ENCODE data around the gene ZKSCAN3.

The ZKSCAN3 gene

DNA sequence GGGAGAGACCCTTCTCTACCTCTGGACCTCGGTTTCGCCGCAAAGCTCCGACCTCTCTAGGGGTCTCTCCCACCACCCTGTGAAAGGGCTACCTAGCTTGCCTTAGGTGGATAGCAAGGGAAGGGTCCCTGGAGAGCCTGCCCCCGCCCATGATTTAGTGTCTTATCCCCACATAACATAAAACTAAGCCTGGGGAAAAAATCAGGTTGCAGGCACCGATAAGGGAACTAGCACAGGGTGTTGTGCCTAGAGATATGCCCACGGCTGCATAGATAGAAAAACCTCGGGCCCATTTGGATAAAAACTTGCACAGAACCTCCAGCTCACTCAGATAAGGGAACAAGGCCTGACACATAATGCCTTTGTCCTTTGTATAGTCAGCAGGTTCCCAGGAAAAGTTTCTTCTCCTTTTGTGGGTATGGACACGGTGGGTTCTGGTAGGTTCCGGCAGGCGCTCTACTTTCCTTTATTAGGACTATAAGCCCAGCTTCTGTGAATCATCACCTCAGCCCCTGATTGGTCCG, 14.6 kb upstream of the ZKSCAN3 start:
- ATAC-seq = no peak
- TF ChIP-seq, protein P1, sequence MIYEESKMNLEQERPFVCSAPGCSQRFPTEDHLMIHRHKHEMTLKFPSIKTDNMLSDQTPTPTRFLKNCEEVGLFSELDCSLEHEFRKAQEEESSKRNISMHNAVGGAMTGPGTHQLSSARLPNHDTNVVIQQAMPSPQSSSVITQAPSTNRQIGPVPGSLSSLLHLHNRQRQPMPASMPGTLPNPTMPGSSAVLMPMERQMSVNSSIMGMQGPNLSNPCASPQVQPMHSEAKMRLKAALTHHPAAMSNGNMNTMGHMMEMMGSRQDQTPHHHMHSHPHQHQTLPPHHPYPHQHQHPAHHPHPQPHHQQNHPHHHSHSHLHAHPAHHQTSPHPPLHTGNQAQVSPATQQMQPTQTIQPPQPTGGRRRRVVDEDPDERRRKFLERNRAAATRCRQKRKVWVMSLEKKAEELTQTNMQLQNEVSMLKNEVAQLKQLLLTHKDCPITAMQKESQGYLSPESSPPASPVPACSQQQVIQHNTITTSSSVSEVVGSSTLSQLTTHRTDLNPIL (CRISPR knock-in tag; IDR thresholded peaks at IDR 0.05; ENCODE audit: low read depth) = no peak
- TF ChIP-seq, protein P2, sequence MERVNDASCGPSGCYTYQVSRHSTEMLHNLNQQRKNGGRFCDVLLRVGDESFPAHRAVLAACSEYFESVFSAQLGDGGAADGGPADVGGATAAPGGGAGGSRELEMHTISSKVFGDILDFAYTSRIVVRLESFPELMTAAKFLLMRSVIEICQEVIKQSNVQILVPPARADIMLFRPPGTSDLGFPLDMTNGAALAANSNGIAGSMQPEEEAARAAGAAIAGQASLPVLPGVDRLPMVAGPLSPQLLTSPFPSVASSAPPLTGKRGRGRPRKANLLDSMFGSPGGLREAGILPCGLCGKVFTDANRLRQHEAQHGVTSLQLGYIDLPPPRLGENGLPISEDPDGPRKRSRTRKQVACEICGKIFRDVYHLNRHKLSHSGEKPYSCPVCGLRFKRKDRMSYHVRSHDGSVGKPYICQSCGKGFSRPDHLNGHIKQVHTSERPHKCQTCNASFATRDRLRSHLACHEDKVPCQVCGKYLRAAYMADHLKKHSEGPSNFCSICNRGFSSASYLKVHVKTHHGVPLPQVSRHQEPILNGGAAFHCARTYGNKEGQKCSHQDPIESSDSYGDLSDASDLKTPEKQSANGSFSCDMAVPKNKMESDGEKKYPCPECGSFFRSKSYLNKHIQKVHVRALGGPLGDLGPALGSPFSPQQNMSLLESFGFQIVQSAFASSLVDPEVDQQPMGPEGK (CRISPR knock-in tag; IDR thresholded peaks at IDR 0.05; ENCODE audit: borderline replicate concordance) = no peak

DNA sequence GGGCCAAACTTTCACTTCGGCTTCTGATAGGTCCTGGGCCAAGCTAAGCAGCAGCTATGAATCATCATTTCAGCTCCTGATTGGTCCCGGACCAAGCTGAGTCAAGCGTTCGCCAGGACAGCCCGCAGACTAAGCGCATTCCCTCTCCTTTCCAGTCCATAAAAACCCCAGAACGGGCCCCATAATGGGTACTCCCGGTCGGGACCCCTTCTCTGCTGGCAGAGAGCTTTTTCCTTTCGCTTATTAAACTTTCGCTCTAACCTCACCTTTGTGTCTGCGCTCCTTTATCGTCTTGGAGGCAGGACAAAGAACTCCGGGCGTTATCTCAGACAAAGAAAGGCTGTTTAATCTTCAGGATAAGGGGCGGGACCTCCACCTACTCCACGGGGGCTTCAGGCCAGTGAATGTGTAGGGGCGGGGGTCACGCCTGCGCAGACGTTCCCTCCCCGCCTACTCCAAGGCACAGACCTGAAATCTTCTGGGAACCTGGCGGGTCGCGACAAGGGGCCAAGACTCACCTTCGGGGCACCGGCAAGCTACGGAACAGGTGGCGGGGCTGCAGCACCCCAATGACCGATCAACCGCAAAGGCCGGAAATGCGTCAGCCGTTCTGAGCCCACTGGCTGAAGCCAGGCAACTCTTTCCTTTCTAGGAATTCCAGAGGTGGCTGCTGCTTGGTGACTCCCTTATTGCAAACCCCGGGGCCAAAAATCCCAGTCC, 14.0 kb upstream of the ZKSCAN3 start, which contains the start of gene ZSCAN31:
Gene ZSCAN31, minus strand, starts transcription at position 585 of the 720 bp plus-strand sequence. CDS start 6,465 bp downstream, outside the sequence.
- ATAC-seq = peak; percentile 98
- no peak for TF ChIP-seq ZNF70 (CRISPR knock-in tag; IDR thresholded peaks at IDR 0.05)
- no peak for TF ChIP-seq ESRRG (CRISPR knock-in tag; IDR thresholded peaks at IDR 0.05)
- no peak for TF ChIP-seq ARNTL (CRISPR knock-in tag; IDR thresholded peaks at IDR 0.05; ENCODE audit: borderline replicate concordance, low read depth)
- no peak for TF ChIP-seq TOX (CRISPR knock-in tag; IDR thresholded peaks at IDR 0.05; ENCODE audit: borderline replicate concordance)
- TF ChIP-seq, protein P1 (CRISPR knock-in tag; IDR thresholded peaks at IDR 0.05; ENCODE audit: low read depth) = 0 out of 2 replicates have a peak, but pooled peaks have one; percentile 35
- no peak for TF ChIP-seq SNAI2 (CRISPR knock-in tag; IDR thresholded peaks at IDR 0.05)
- TF ChIP-seq BACH2 (CRISPR knock-in tag; IDR thresholded peaks at IDR 0.05; ENCODE audit: borderline replicate concordance) = no peak

DNA sequence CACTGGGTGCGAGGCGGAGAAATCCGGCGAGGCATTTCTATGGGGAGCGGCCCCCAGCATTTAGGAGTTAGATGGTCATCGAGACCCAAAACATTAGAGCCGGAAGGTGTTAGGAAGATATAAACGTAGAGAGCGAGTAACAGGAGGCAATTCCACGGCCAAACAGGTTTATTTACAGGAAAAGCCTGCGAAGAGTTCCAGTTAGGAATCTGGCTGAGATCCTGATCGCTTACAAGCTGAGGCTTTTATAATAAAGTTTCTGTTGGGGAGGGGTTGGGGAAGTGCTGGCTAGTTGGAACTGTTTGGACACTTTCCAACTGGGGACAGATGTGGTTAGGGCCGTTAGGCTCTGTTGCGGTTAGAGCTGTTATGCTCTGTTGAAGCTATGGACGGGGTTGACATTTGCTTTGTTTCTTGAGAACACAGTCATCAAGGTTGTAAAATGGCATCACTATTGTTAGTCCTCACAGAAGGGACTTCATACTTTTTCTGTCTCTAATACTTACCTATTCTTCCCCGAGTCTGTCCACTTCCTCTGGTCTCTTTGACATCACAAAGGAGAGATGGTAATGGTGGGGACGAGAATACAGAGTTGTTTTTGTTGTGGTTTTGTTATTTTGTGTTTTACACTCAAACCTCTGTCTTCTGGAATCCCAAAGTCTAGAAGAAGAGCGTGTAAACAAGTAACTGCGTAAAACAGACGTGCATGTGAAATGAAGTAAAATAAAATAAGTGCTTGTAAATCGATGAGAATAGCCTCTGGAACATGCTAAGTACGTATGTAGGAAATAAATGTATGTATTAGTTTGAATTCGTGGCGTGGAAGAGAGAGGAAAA, 13.2 kb upstream of the ZKSCAN3 start:
- TF ChIP-seq, protein P1 (CRISPR knock-in tag; IDR thresholded peaks at IDR 0.05; ENCODE audit: low read depth) = no peak
- ATAC-seq = peak; percentile 27

GRCh38 chr6:28337121-28337520, 12.6 kb upstream of the ZKSCAN3 start:
- TF ChIP-seq ZFP3 (CRISPR knock-in tag; IDR thresholded peaks at IDR 0.05) = no peak
- TF ChIP-seq POU6F1 (CRISPR knock-in tag; IDR thresholded peaks at IDR 0.05; ENCODE audit: borderline replicate concordance, low read depth) = no peak
- TF ChIP-seq ARNTL (CRISPR knock-in tag; IDR thresholded peaks at IDR 0.05; ENCODE audit: borderline replicate concordance, low read depth) = no peak
- no peak for TF ChIP-seq ZFP30 (CRISPR knock-in tag; IDR thresholded peaks at IDR 0.05)
- no peak for TF ChIP-seq CSDC2 (CRISPR knock-in tag; IDR thresholded peaks at IDR 0.05)
- no peak for TF ChIP-seq ISL1 (CRISPR knock-in tag; IDR thresholded peaks at IDR 0.05)
- TF ChIP-seq, protein P3, sequence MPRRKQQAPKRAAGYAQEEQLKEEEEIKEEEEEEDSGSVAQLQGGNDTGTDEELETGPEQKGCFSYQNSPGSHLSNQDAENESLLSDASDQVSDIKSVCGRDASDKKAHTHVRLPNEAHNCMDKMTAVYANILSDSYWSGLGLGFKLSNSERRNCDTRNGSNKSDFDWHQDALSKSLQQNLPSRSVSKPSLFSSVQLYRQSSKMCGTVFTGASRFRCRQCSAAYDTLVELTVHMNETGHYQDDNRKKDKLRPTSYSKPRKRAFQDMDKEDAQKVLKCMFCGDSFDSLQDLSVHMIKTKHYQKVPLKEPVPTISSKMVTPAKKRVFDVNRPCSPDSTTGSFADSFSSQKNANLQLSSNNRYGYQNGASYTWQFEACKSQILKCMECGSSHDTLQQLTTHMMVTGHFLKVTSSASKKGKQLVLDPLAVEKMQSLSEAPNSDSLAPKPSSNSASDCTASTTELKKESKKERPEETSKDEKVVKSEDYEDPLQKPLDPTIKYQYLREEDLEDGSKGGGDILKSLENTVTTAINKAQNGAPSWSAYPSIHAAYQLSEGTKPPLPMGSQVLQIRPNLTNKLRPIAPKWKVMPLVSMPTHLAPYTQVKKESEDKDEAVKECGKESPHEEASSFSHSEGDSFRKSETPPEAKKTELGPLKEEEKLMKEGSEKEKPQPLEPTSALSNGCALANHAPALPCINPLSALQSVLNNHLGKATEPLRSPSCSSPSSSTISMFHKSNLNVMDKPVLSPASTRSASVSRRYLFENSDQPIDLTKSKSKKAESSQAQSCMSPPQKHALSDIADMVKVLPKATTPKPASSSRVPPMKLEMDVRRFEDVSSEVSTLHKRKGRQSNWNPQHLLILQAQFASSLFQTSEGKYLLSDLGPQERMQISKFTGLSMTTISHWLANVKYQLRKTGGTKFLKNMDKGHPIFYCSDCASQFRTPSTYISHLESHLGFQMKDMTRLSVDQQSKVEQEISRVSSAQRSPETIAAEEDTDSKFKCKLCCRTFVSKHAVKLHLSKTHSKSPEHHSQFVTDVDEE (CRISPR knock-in tag; IDR thresholded peaks at IDR 0.05) = no peak
- TF ChIP-seq BACH2 (CRISPR knock-in tag; IDR thresholded peaks at IDR 0.05; ENCODE audit: borderline replicate concordance) = no peak
- TF ChIP-seq TCF4 (CRISPR knock-in tag; IDR thresholded peaks at IDR 0.05; ENCODE audit: borderline replicate concordance) = no peak
- no peak for TF ChIP-seq OSR1 (CRISPR knock-in tag; IDR thresholded peaks at IDR 0.05)
- TF ChIP-seq GLIS3 (CRISPR knock-in tag; IDR thresholded peaks at IDR 0.05) = no peak
- no peak for TF ChIP-seq ZNF565 (CRISPR knock-in tag; conservative IDR thresholded peaks at IDR 0.05; ENCODE audit: low read depth)
- no peak for TF ChIP-seq ESRRG (CRISPR knock-in tag; IDR thresholded peaks at IDR 0.05)
- no peak for ATAC-seq
